Mesenchymal stem cell (in vitro differentiated cells and primary cell): Measurements from ENCODE around the gene C10orf143.

ENCODE experiments used
- DNase-seq: peaks from one replicate; pipeline ENCODE4 v3.0.0-alpha.2; 2013
- H2AFZ ChIP-seq: one replicate; pipeline ENCODE4 v1.6.1; 2013; ENCODE audit warnings: low read depth, mild to moderate bottlenecking, control low read depth, inconsistent platforms, low read length, moderate library complexity
- H2AK5ac ChIP-seq: 2 replicates; pipeline ENCODE4 v1.6.1; 2013; ENCODE audit warnings: low read length, moderate library complexity, mild to moderate bottlenecking, inconsistent platforms; ENCODE audit not compliant: severe bottlenecking
- H2BK120ac ChIP-seq: one replicate; pipeline ENCODE4 v1.6.1; 2013; ENCODE audit warnings: low read depth, mild to moderate bottlenecking, inconsistent platforms, low read length, moderate library complexity
- H2BK12ac ChIP-seq, 2 experiments: one replicate each; pipeline ENCODE4 v1.6.1; 2013; ENCODE audit warnings: inconsistent platforms in 2 of 2, low read length in 2 of 2, mild to moderate bottlenecking in 2 of 2, moderate library complexity in 2 of 2, control low read depth in 1 of 2
- H2BK15ac ChIP-seq: one replicate; pipeline ENCODE4 v1.6.1; 2013; ENCODE audit warnings: mild to moderate bottlenecking, low read depth, inconsistent platforms; ENCODE audit not compliant: poor library complexity, severe bottlenecking
- H2BK5ac ChIP-seq: 2 replicates; pipeline ENCODE4 v1.6.1; 2013; ENCODE audit warnings: low read depth, mild to moderate bottlenecking, low read length, control low read depth, inconsistent platforms; ENCODE audit not compliant: poor library complexity, severe bottlenecking
- H3K14ac ChIP-seq, 2 experiments: one replicate each; pipeline ENCODE4 v1.6.1; 2013; ENCODE audit warnings: inconsistent platforms in 2 of 2, low read length in 2 of 2, control low read depth in 1 of 2, mild to moderate bottlenecking in 1 of 2, moderate library complexity in 1 of 2
- H3K18ac ChIP-seq, 2 experiments: one replicate each; pipeline ENCODE4 v1.6.1; 2013; ENCODE audit warnings: inconsistent platforms in 2 of 2, low read length in 2 of 2, control low read depth in 1 of 2, low read depth in 1 of 2, mild to moderate bottlenecking in 1 of 2
- H3K23ac ChIP-seq, 2 experiments: one replicate each; pipeline ENCODE4 v1.6.1; 2013; ENCODE audit warnings: inconsistent platforms in 2 of 2, low read length in 2 of 2, mild to moderate bottlenecking in 2 of 2, moderate library complexity in 2 of 2, control low read depth in 1 of 2
- H3K27ac ChIP-seq: 2 replicates; pipeline ENCODE4 v1.5.1; 2013; ENCODE audit warnings: mild to moderate bottlenecking, moderate library complexity, low read length, control low read depth, inconsistent platforms; ENCODE audit not compliant: poor library complexity, severe bottlenecking
- H3K27me3 ChIP-seq, 2 experiments: 2 replicates each; pipeline versions ENCODE4 v1.6.1 to v1.7.0; 2013; ENCODE audit warnings: low read length in 2 of 2, mild to moderate bottlenecking in 2 of 2, moderate library complexity in 2 of 2, control low read depth in 1 of 2, inconsistent platforms in 1 of 2; ENCODE audit not compliant: control insufficient read depth in 1 of 2, insufficient read depth in 1 of 2
- H3K36me3 ChIP-seq, 2 experiments: 2 replicates each; pipeline versions ENCODE4 v1.6.1 to v1.7.0; 2013; ENCODE audit warnings: low read length in 2 of 2, control low read depth in 1 of 2, inconsistent platforms in 1 of 2, low read depth in 1 of 2, mild to moderate bottlenecking in 1 of 2; ENCODE audit not compliant: insufficient read depth in 2 of 2, control insufficient read depth in 1 of 2
- H3K4ac ChIP-seq, 2 experiments: one replicate each; pipeline ENCODE4 v1.6.1; 2013; ENCODE audit warnings: inconsistent platforms in 2 of 2, low read length in 2 of 2, mild to moderate bottlenecking in 2 of 2, moderate library complexity in 2 of 2, control low read depth in 1 of 2, low read depth in 1 of 2
- H3K4me1 ChIP-seq: 2 replicates; pipeline ENCODE4 v1.6.1; 2013; ENCODE audit warnings: low read depth, low read length, control low read depth; ENCODE audit not compliant: control insufficient read depth, insufficient read depth
- H3K4me2 ChIP-seq: 2 replicates; pipeline ENCODE4 v1.6.1; 2013; ENCODE audit warnings: low read length, mild to moderate bottlenecking, inconsistent platforms; ENCODE audit not compliant: poor library complexity, severe bottlenecking
- H3K4me3 ChIP-seq, 2 experiments: 2 replicates each; pipeline versions ENCODE4 v1.5.1 to v1.7.0; 2013; ENCODE audit warnings: low read length in 2 of 2, mild to moderate bottlenecking in 2 of 2, control low read depth in 1 of 2, low read depth in 1 of 2; ENCODE audit not compliant: insufficient read depth in 1 of 2
- H3K79me1 ChIP-seq: replicated peaks from 2 replicates; pipeline ENCODE4 v1.6.1; 2013; ENCODE audit warnings: mild to moderate bottlenecking, control low read depth, low read length, inconsistent platforms; ENCODE audit not compliant: poor library complexity, severe bottlenecking
- H3K9ac ChIP-seq: 2 replicates; pipeline ENCODE4 v1.7.0; 2013; ENCODE audit warnings: mild to moderate bottlenecking, low read length, moderate library complexity
- H3K9me3 ChIP-seq: 2 replicates; pipeline ENCODE4 v1.7.0; 2013; ENCODE audit warnings: mild to moderate bottlenecking, low read length; ENCODE audit not compliant: control insufficient read depth
- H4K8ac ChIP-seq: one replicate; pipeline ENCODE4 v1.6.1; 2013; ENCODE audit warnings: inconsistent platforms, mild to moderate bottlenecking, low read length, moderate library complexity
- H4K91ac ChIP-seq: one replicate; pipeline ENCODE4 v1.6.1; 2013; ENCODE audit warnings: mild to moderate bottlenecking, low read length, inconsistent platforms
- WGBS: methylation state at CpG from one replicate; pipeline ENCODE4 v1.1.7; 2013; ENCODE audit warnings: mixed read lengths; 5-methylcytosine and 5-hydroxymethylcytosine counted together

Gene C10orf143

GRCh38 chr10:130038611-130039109 lies 72.0 kb downstream of the C10orf143 start:
- H3K4me3 ChIP-seq, result no peak overlapping the region
- no peak overlapping the region for H4K8ac ChIP-seq
- no peak overlapping the region for H3K27ac ChIP-seq
- H3K9ac ChIP-seq, result no peak overlapping the region
- H3K23ac ChIP-seq, result no peak overlapping the region
- H3K18ac ChIP-seq, result no peak overlapping the region
- H3K36me3 ChIP-seq, result no peaks in the 10 kb centered on the region
- DNase-seq, result no peak
- H2BK120ac ChIP-seq, result no peak overlapping the region
- WGBS, result 89% methylated on average over 8 of the region's 8 CpGs
- no peak overlapping the region for H2AK5ac ChIP-seq
- no peak overlapping the region for H3K14ac ChIP-seq
- H3K4ac ChIP-seq, result no peak overlapping the region
- no peaks in the 10 kb centered on the region for H3K27me3 ChIP-seq
- no peaks in the 10 kb centered on the region for H3K79me1 ChIP-seq
- no peaks in the 10 kb centered on the region for H3K4me1 ChIP-seq
- no peaks in the 10 kb centered on the region for H3K9me3 ChIP-seq
- H3K4me2 ChIP-seq, result no peak overlapping the region
- no peak overlapping the region for H2BK5ac ChIP-seq
- H4K91ac ChIP-seq, result no peak overlapping the region
- no peak overlapping the region for H2AFZ ChIP-seq
- no peak overlapping the region for H2BK12ac ChIP-seq
- H2BK15ac ChIP-seq, result no peak overlapping the region

GRCh38 chr10:130038019-130038555 lies 72.5 kb downstream of the C10orf143 start:
- no peaks in the 10 kb centered on the region for H3K27me3 ChIP-seq
- H3K4ac ChIP-seq, result no peak overlapping the region
- H3K27ac ChIP-seq, result no peak overlapping the region
- H3K36me3 ChIP-seq, result no peaks in the 10 kb centered on the region
- no peak overlapping the region for H4K91ac ChIP-seq
- H3K4me3 ChIP-seq, result no peak overlapping the region
- no peak overlapping the region for H4K8ac ChIP-seq
- WGBS, result 90% methylated on average over 8 of the region's 8 CpGs
- H3K4me2 ChIP-seq, result no peak overlapping the region
- no peak overlapping the region for H3K23ac ChIP-seq
- H2BK5ac ChIP-seq, result no peak overlapping the region
- no peak overlapping the region for H2AK5ac ChIP-seq
- DNase-seq, result no peak
- no peak overlapping the region for H3K9ac ChIP-seq
- H2AFZ ChIP-seq, result no peak overlapping the region
- H3K9me3 ChIP-seq, result no peaks in the 10 kb centered on the region
- H3K4me1 ChIP-seq, result no peaks in the 10 kb centered on the region
- no peak overlapping the region for H2BK120ac ChIP-seq
- no peaks in the 10 kb centered on the region for H3K79me1 ChIP-seq
- no peak overlapping the region for H2BK15ac ChIP-seq
- H2BK12ac ChIP-seq, result no peak overlapping the region
- H3K14ac ChIP-seq, result no peak overlapping the region
- no peak overlapping the region for H3K18ac ChIP-seq

GRCh38 chr10:130037169-130037661 lies 73.4 kb downstream of the C10orf143 start:
- H3K9ac ChIP-seq, result no peak overlapping the region
- WGBS, result 90% methylated on average over 14 of the region's 14 CpGs

GRCh38 chr10:130036296-130037065 lies 74.1 kb downstream of the C10orf143 start:
- no peaks in the 10 kb centered on the region for H3K4me1 ChIP-seq
- H2BK15ac ChIP-seq, result no peak overlapping the region
- no peak overlapping the region for H3K9ac ChIP-seq
- H3K4me3 ChIP-seq, result no peak overlapping the region
- WGBS, result 82% methylated on average over 12 of the region's 13 CpGs
- H3K23ac ChIP-seq, result no peak overlapping the region
- no peak overlapping the region for H2AFZ ChIP-seq
- no peak overlapping the region for H3K18ac ChIP-seq
- no peak overlapping the region for H2BK120ac ChIP-seq
- no peak overlapping the region for H2BK12ac ChIP-seq
- no peak overlapping the region for H3K4me2 ChIP-seq
- H2AK5ac ChIP-seq, result no peak overlapping the region
- no peaks in the 10 kb centered on the region for H3K9me3 ChIP-seq
- H3K79me1 ChIP-seq, result no peaks in the 10 kb centered on the region
- H4K91ac ChIP-seq, result no peak overlapping the region
- DNase-seq, result no peak
- no peak overlapping the region for H3K27ac ChIP-seq
- H2BK5ac ChIP-seq, result no peak overlapping the region
- no peaks in the 10 kb centered on the region for H3K27me3 ChIP-seq
- H4K8ac ChIP-seq, result no peak overlapping the region
- H3K36me3 ChIP-seq, result no peaks in the 10 kb centered on the region
- peak overlapping the region in 1 of 2 experiments; percentile 28 for H3K14ac ChIP-seq
- no peak overlapping the region for H3K4ac ChIP-seq

More at GRCh38 chr10:130037169-130037661, 73.4 kb downstream of the C10orf143 start:
- Histone ChIP-seq H4K91ac (no peak overlapping the region), H3K9me3 (no peaks in the 10 kb centered on the region), H2BK120ac (no peak overlapping the region), H3K36me3 (no peaks in the 10 kb centered on the region), H3K14ac (no peak overlapping the region), H3K4me1 (no peaks in the 10 kb centered on the region), H2AFZ (no peak overlapping the region), H3K23ac (no peak overlapping the region), H2AK5ac (no peak overlapping the region), H2BK5ac (no peak overlapping the region), H3K79me1 (no peaks in the 10 kb centered on the region), H3K4me2 (no peak overlapping the region), H2BK12ac (no peak overlapping the region), H2BK15ac (no peak overlapping the region), H3K18ac (no peak overlapping the region), H4K8ac (no peak overlapping the region), H3K4ac (no peak overlapping the region), H3K27ac (no peak overlapping the region), H3K27me3 (no peaks in the 10 kb centered on the region), H3K4me3 (no peak overlapping the region)
- DNase-seq, result no peak
